ENCODE results near the gene UBA7. TPM values are rescaled to one million over a fixed set of nuclear protein-coding genes. Genes with fewer than 3 reads are reported as not detected.

Gene UBA7
- total RNA-seq, 1 donor: 57.9 TPM

Other genes starting within 250 kb of the UBA7 start
- 30.7 TPM for gene APEH, start 139.6 kb downstream of the UBA7 start, total RNA-seq
- 2.1 TPM for gene MST1, start 124.5 kb downstream of the UBA7 start, total RNA-seq
- gene RNF123, start 124.4 kb downstream of the UBA7 start, total RNA-seq: 6.2 TPM
- gene AMIGO3, start 94.3 kb downstream of the UBA7 start, total RNA-seq: 3.8 TPM
- gene GMPPB, start 90.0 kb downstream of the UBA7 start, total RNA-seq: 13.3 TPM
- gene IP6K1, start 27.4 kb downstream of the UBA7 start, total RNA-seq: 31.7 TPM
- not detected for gene CDHR4, start 14.1 kb downstream of the UBA7 start, total RNA-seq
- 1.5 TPM for gene INKA1, start 10.7 kb downstream of the UBA7 start, total RNA-seq
- 3.3 TPM for gene TRAIP, start 42.6 kb upstream of the UBA7 start, total RNA-seq
- not detected for gene CAMKV, start 56.0 kb upstream of the UBA7 start, total RNA-seq
- gene MST1R, start 89.9 kb upstream of the UBA7 start, total RNA-seq: 0.10 TPM
- gene MON1A, start 115.9 kb upstream of the UBA7 start, total RNA-seq: 0.73 TPM
- 59.0 TPM for gene RBM6, start 126.2 kb upstream of the UBA7 start, total RNA-seq

Measured in mononuclear cell (primary cell).